Endothelial cell of umbilical vein (primary cell): ENCODE data around the gene PPIA. TPM values are rescaled to one million over a fixed set of nuclear protein-coding genes. Genes with fewer than 3 reads are reported as not detected.

Experiments
- BruUV-seq: library from RNA; stranded (reverse); fragments of 400-500 nt; replicated peaks from 2 replicates; lab custom pipeline; 2021; lab: Mats Ljungman, UMichigan
- CTCF ChIA-PET: fragments of 300-600, 350-600 bp; sonication (Branson Sonifier 250); formaldehyde crosslinking; loops from one replicate; lab custom pipeline; 2021; ENCODE audit warnings: antibody characterized with exemption, inconsistent platforms; lab: Charles Lee
- POLR2A ChIA-PET: fragments of 300-600, 350-600 bp; sonication (Branson Sonifier 250); formaldehyde crosslinking; loops from one replicate; lab custom pipeline; 2021; ENCODE audit warnings: antibody characterized with exemption, inconsistent platforms; lab: Charles Lee
- DNase-seq: peaks from one replicate; pipeline ENCODE4 v3.0.0-alpha.2; 2011; ENCODE audit warnings: low read depth, low spot score
- FAIRE-seq: peaks from 2 replicates; lab custom pipeline; 2011; peaks lifted over from hg19 to GRCh38; lab: Jason Lieb, UNC
- H2AFZ ChIP-seq: 2 replicates; pipeline ENCODE4 v1.6.0; 2012; ENCODE audit warnings: low read depth, low read length, control low read depth, inconsistent platforms
- H3K27ac ChIP-seq: 2 replicates; pipeline ENCODE4 v1.5.1; 2011; ENCODE audit warnings: low read depth, mild to moderate bottlenecking, control low read depth, low read length, moderate library complexity; ENCODE audit not compliant: insufficient read depth
- H3K27me3 ChIP-seq, 2 experiments: 2 replicates each; pipeline versions ENCODE4 v1.6.0 to v1.6.1; 2011; ENCODE audit warnings: low read length in 2 of 2, mixed read lengths in 1 of 2; ENCODE audit not compliant: control insufficient read depth in 2 of 2, insufficient read depth in 2 of 2
- H3K36me3 ChIP-seq, 2 experiments: 2 replicates in 1 of 2; 3 replicates in 1 of 2; pipeline ENCODE4 v1.5.1; 2011; ENCODE audit warnings: low read length in 2 of 2, mild to moderate bottlenecking in 1 of 2, moderate library complexity in 1 of 2; ENCODE audit not compliant: control insufficient read depth in 2 of 2, insufficient read depth in 2 of 2; ENCODE audit errors: extremely low read depth in 1 of 2
- H3K4me1 ChIP-seq: 3 replicates; pipeline ENCODE4 v1.5.1; 2011; ENCODE audit warnings: mild to moderate bottlenecking, low read length; ENCODE audit not compliant: control insufficient read depth, insufficient read depth; ENCODE audit errors: extremely low read depth
- H3K4me2 ChIP-seq: 2 replicates; pipeline ENCODE4 v1.6.1; 2011; ENCODE audit warnings: low read length, control low read depth, mixed read lengths; ENCODE audit not compliant: insufficient read depth
- H3K4me3 ChIP-seq, 3 experiments: fragments of 200-600 bp in 1 of 3; sonication (generic), shearing (Covaris generic) in 1 of 3; replicated peaks in 1 of 3; 2 replicates each; pipeline ENCODE4 v1.5.1; 2011 to 2016; ENCODE audit warnings: control low read depth in 3 of 3, low read length in 3 of 3, mild to moderate bottlenecking in 2 of 3, inconsistent platforms in 1 of 3, low read depth in 1 of 3, moderate library complexity in 1 of 3; ENCODE audit not compliant: insufficient read depth in 1 of 3
- H3K79me2 ChIP-seq: 2 replicates; pipeline ENCODE4 v1.6.0; 2012; ENCODE audit warnings: low read length, inconsistent platforms; ENCODE audit not compliant: control insufficient read depth, insufficient read depth
- H3K9ac ChIP-seq: replicated peaks from 2 replicates; pipeline ENCODE3; 2011; ENCODE audit warnings: low read length, control low read depth; ENCODE audit not compliant: insufficient read depth; ENCODE audit errors: extremely low read depth
- H3K9me1 ChIP-seq: replicated peaks from 3 replicates; pipeline ENCODE4 v1.6.0; 2011; ENCODE audit warnings: mild to moderate bottlenecking, low read length; ENCODE audit not compliant: control insufficient read depth, insufficient read depth; ENCODE audit errors: extremely low read depth
- H3K9me3 ChIP-seq: replicated peaks from 2 replicates; pipeline ENCODE4 v1.5.1; 2012; ENCODE audit warnings: low read length, inconsistent platforms; ENCODE audit not compliant: control insufficient read depth, insufficient read depth
- H4K20me1 ChIP-seq: replicated peaks from 2 replicates; pipeline ENCODE3; 2011; ENCODE audit warnings: mild to moderate bottlenecking, low read length; ENCODE audit not compliant: control insufficient read depth, insufficient read depth; ENCODE audit errors: extremely low read depth
- EZH2 ChIP-seq: IDR thresholded peaks from 2 replicates; pipeline ENCODE4 v1.6.1; 2012; ENCODE audit warnings: borderline replicate concordance, low read depth, mild to moderate bottlenecking, moderate library complexity, low read length, inconsistent platforms; ENCODE audit not compliant: severe bottlenecking
- FOS ChIP-seq: IDR thresholded peaks from 2 replicates; pipeline ENCODE4 v1.6.1; 2011; ENCODE audit warnings: mild to moderate bottlenecking, low read length, moderate library complexity, borderline replicate concordance; ENCODE audit not compliant: insufficient read depth
- JUN ChIP-seq: IDR thresholded peaks from 2 replicates; pipeline ENCODE4 v1.6.1; 2011; ENCODE audit warnings: borderline replicate concordance, low read depth; ENCODE audit not compliant: insufficient read length, insufficient read depth
- MYC ChIP-seq: IDR thresholded peaks from one replicate; pipeline ENCODE4 v1.6.1; 2011; ENCODE audit warnings: mild to moderate bottlenecking, low read depth, low read length
- POLR2A ChIP-seq: IDR thresholded peaks from 2 replicates; pipeline ENCODE4 v1.6.1; 2012; ENCODE audit warnings: low read depth, mild to moderate bottlenecking, control low read depth, low read length
- POLR2AphosphoS5 ChIP-seq: IDR thresholded peaks from 2 replicates; pipeline ENCODE4 v1.6.1; 2012; ENCODE audit warnings: low read depth, mild to moderate bottlenecking, control low read depth, low read length, moderate library complexity; ENCODE audit not compliant: insufficient read depth
- dilution Hi-C: fragments of 300-500 bp; cut with MboI; formaldehyde crosslinking; loops from one replicate; pipeline ENCODE4 v1.15.0; 2019; ENCODE audit warnings: low sequenced_read_pairs; ENCODE audit not compliant: extremely low pct_ligation_motif_present
- intact Hi-C: fragments of 100-400 bp; cut with micrococcal nuclease; formaldehyde crosslinking; loops from one replicate; pipeline ENCODE4 v1.10.0; 2022
- polyA plus RNA-seq, 4 experiments: library from polyadenylated mRNA; depleted of rRNA in 3 of 4; stranded (reverse) in 3 of 4; unstranded in 1 of 4; fragments of >200 nt; gene quantifications; 2 replicates each; pipeline versions ENCODE4 v1.2.1 to v1.2.3, GENCODE V29; 2011 to 2012; ENCODE audit warnings: missing spikeins in 1 of 4
- total RNA-seq: library from RNA; stranded (reverse); gene quantifications from 2 replicates; pipeline ENCODE4 v1.2.3, GENCODE V29; 2021
- TF ChIP-seq, protein P1 (sequence below), 2 donors: IDR thresholded peaks; 1 replicate in 1 of 2; 2 replicates in 1 of 2; pipeline ENCODE4 v1.5.1; 2011; ENCODE audit warnings: low read length in 2 of 2, mild to moderate bottlenecking in 2 of 2, moderate library complexity in 2 of 2, control low read depth in 1 of 2, inconsistent platforms in 1 of 2, low read depth in 1 of 2; ENCODE audit not compliant: insufficient read depth in 1 of 2; ENCODE audit errors: extremely low read depth in 1 of 2
- TF ChIP-seq, protein P2 (sequence below): IDR thresholded peaks from 2 replicates; pipeline ENCODE4 v1.6.1; 2011; ENCODE audit not compliant: insufficient read depth, insufficient read length

The PPIA gene
- total and polyA plus RNA-seq, 2 donors (not counting 3 experiments of a cell fraction or from before 2014, with no cell fraction given) = 2,602 to 5,159 TPM

DNA sequence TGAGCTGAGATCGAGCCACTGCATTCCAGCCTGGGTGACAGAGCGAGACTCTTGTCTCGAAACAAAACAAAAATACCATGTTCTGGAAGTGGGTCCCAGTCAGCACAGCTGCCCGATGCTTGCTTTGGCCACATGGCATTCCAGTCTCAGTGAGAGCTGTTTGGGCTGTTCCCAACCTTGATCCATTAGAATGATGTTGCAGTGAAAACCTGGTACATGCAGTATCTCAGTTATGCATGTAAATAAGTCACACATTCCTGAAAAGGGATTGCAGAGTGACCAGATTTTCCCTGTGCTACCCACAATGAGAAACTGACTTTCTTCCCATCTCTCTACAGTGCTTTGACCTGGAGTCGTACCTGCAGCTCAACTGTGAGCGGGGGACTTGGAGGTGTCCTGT, 32.4 kb upstream of the PPIA start:
- no peak overlapping the region for H3K9ac ChIP-seq
- POLR2A ChIA-PET = no interaction called here
- intact Hi-C loops (no loop called here), dilution Hi-C loops (no loop called here)
- peaks cover 7 to 80% of the 10 kb centered on the region in 2 experiments for H3K36me3 ChIP-seq
- no TSS peak for BruUV-seq
- no peaks in the 10 kb centered on the region for H3K9me1 ChIP-seq
- DNase-seq (no peak), FAIRE-seq (no peak)
- H3K27ac ChIP-seq = no peak overlapping the region
- H3K4me1 ChIP-seq = no peaks in the 10 kb centered on the region
- no peaks in the 10 kb centered on the region for H3K9me3 ChIP-seq
- H4K20me1 ChIP-seq = no peaks in the 10 kb centered on the region
- no peak overlapping the region for H2AFZ ChIP-seq
- H3K4me2 ChIP-seq = no peak overlapping the region
- no peaks in the 10 kb centered on the region for H3K27me3 ChIP-seq
- CTCF ChIA-PET = interaction anchor here (0.9 to 1.1 kb wide), 3 partner anchors 13 to 83 kb away, joined by 3 to 4 read pairs (median 3); no protein-coding TSS in a partner anchor
- no peak overlapping the region for H3K4me3 ChIP-seq
- no peaks in the 10 kb centered on the region for H3K79me2 ChIP-seq
- TF ChIP-seq, protein P1, sequence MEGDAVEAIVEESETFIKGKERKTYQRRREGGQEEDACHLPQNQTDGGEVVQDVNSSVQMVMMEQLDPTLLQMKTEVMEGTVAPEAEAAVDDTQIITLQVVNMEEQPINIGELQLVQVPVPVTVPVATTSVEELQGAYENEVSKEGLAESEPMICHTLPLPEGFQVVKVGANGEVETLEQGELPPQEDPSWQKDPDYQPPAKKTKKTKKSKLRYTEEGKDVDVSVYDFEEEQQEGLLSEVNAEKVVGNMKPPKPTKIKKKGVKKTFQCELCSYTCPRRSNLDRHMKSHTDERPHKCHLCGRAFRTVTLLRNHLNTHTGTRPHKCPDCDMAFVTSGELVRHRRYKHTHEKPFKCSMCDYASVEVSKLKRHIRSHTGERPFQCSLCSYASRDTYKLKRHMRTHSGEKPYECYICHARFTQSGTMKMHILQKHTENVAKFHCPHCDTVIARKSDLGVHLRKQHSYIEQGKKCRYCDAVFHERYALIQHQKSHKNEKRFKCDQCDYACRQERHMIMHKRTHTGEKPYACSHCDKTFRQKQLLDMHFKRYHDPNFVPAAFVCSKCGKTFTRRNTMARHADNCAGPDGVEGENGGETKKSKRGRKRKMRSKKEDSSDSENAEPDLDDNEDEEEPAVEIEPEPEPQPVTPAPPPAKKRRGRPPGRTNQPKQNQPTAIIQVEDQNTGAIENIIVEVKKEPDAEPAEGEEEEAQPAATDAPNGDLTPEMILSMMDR (IDR thresholded peaks at IDR 0.05; ENCODE audit: extremely low read depth in 1 of 2, insufficient read depth in 1 of 2, low read depth in 1 of 2, low read length in 2 of 2) = no peak
- TF ChIP-seq POLR2A (no peak), JUN (no peak), MYC (no peak), POLR2AphosphoS5 (no peak), FOS (no peak), EZH2 (no peak)
- TF ChIP-seq, protein P2, sequence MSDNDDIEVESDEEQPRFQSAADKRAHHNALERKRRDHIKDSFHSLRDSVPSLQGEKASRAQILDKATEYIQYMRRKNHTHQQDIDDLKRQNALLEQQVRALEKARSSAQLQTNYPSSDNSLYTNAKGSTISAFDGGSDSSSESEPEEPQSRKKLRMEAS = no peak
